Osteocyte (in vitro differentiated cells): ENCODE measurements around the gene CASP2. TPM values are rescaled to one million over a fixed set of nuclear protein-coding genes. Genes with fewer than 3 reads are reported as not detected.

ENCODE experiments used
- DNase-seq: peaks from one replicate; pipeline ENCODE4 v3.0.0; 2021; ENCODE audit warnings: mixed read lengths; ENCODE audit not compliant: unreplicated experiment; ENCODE audit errors: extremely low spot score
- H3K27ac Mint-ChIP-seq: one replicate; pipeline ENCODE4 v1.8.0; 2021; ENCODE audit warnings: mild to moderate bottlenecking, mixed read lengths; ENCODE audit not compliant: unreplicated experiment
- H3K27me3 Mint-ChIP-seq: one replicate; pipeline ENCODE4 v1.8.0; 2021; ENCODE audit warnings: mixed read lengths; ENCODE audit not compliant: unreplicated experiment
- H3K36me3 Mint-ChIP-seq: one replicate; pipeline ENCODE4 v1.8.0; 2021; ENCODE audit warnings: mixed read lengths; ENCODE audit not compliant: unreplicated experiment
- H3K4me1 Mint-ChIP-seq: one replicate; pipeline ENCODE4 v1.8.0; 2021; ENCODE audit warnings: mixed read lengths; ENCODE audit not compliant: unreplicated experiment
- H3K4me3 Mint-ChIP-seq: one replicate; pipeline ENCODE4 v1.8.0; 2021; ENCODE audit warnings: mild to moderate bottlenecking, moderate library complexity, mixed read lengths; ENCODE audit not compliant: unreplicated experiment
- H3K9me3 Mint-ChIP-seq: one replicate; pipeline ENCODE4 v1.8.0; 2021; ENCODE audit warnings: mixed read lengths; ENCODE audit not compliant: unreplicated experiment
- total RNA-seq: library from RNA; stranded (reverse); gene quantifications from 2 replicates; pipeline ENCODE4 v1.2.1, GENCODE V29; 2021
- TF ChIP-seq, protein P1 (sequence below): fragments of 200-600 bp; sonication (generic); IDR thresholded peaks from 2 replicates; pipeline ENCODE4 v1.5.0; 2021; ENCODE audit warnings: antibody characterized with exemption, mild to moderate bottlenecking, moderate library complexity

Gene CASP2
- total RNA-seq, 1 donor from 2014 or later, result 47.5 TPM

GRCh38 chr7:143325240-143325639, 37.1 kb downstream of the CASP2 start:
- no peak for DNase-seq
- Mint-ChIP-seq H3K36me3 (no peaks in the 10 kb centered on the region), H3K27ac (no peak overlapping the region), H3K27me3 (no peaks in the 10 kb centered on the region), H3K4me3 (no peak overlapping the region), H3K4me1 (peaks cover 25% of the 10 kb centered on the region), H3K9me3 (no peaks in the 10 kb centered on the region)
- TF ChIP-seq, protein P1, sequence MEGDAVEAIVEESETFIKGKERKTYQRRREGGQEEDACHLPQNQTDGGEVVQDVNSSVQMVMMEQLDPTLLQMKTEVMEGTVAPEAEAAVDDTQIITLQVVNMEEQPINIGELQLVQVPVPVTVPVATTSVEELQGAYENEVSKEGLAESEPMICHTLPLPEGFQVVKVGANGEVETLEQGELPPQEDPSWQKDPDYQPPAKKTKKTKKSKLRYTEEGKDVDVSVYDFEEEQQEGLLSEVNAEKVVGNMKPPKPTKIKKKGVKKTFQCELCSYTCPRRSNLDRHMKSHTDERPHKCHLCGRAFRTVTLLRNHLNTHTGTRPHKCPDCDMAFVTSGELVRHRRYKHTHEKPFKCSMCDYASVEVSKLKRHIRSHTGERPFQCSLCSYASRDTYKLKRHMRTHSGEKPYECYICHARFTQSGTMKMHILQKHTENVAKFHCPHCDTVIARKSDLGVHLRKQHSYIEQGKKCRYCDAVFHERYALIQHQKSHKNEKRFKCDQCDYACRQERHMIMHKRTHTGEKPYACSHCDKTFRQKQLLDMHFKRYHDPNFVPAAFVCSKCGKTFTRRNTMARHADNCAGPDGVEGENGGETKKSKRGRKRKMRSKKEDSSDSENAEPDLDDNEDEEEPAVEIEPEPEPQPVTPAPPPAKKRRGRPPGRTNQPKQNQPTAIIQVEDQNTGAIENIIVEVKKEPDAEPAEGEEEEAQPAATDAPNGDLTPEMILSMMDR, result no peak

GRCh38 chr7:143327903-143328302, 39.8 kb downstream of the CASP2 start:
- Mint-ChIP-seq H3K36me3 (no peaks in the 10 kb centered on the region), H3K4me1 (peaks cover 23% of the 10 kb centered on the region), H3K27ac (no peak overlapping the region), H3K27me3 (no peaks in the 10 kb centered on the region), H3K4me3 (no peak overlapping the region), H3K9me3 (no peaks in the 10 kb centered on the region)
- DNase-seq, result no peak
- TF ChIP-seq, protein P1, result no peak

- TF ChIP-seq, protein P1, result no peak
- Mint-ChIP-seq H3K36me3 (no peaks in the 10 kb centered on the region), H3K27me3 (peaks cover under 1% of the 10 kb centered on the region)
Measured at GRCh38 chr7:143329471-143330170, 41.5 kb downstream of the CASP2 start.

GRCh38 chr7:143331179-143331801, 43.1 kb downstream of the CASP2 start:
- no peaks in the 10 kb centered on the region for H3K9me3 Mint-ChIP-seq
- peaks cover 14% of the 10 kb centered on the region for H3K27me3 Mint-ChIP-seq
- H3K36me3 Mint-ChIP-seq, result no peaks in the 10 kb centered on the region
- H3K27ac Mint-ChIP-seq, result peak overlapping the region; percentile 65
- TF ChIP-seq, protein P1, result no peak
- H3K4me3 Mint-ChIP-seq, result no peak overlapping the region
- DNase-seq, result no peak
- peaks cover 10% of the 10 kb centered on the region for H3K4me1 Mint-ChIP-seq

More at GRCh38 chr7:143329471-143330170, 41.5 kb downstream of the CASP2 start:
- DNase-seq, result no peak
- Mint-ChIP-seq H3K27ac (no peak overlapping the region), H3K4me1 (peaks cover 13% of the 10 kb centered on the region), H3K4me3 (no peak overlapping the region), H3K9me3 (no peaks in the 10 kb centered on the region)

DNA sequence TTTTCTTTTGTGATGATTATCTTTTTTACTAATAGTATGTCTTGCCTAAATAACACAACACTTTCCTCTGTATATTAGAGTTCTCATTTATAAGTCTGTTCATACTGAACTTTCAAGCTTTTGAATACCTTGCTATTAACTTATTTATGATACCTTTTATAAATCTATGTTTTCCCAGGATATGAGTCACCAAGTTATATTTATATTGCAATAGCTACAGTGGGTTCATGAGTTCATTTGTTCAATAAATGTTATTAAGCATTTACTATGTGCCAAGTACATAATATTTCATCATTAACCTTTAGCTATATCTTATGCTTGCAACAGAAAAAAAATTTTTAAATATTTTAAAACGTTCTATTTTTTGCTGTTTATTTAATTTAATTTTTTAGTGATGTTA, 46.1 kb downstream of the CASP2 start:
- H3K27me3 Mint-ChIP-seq, result peaks cover 36% of the 10 kb centered on the region
- TF ChIP-seq, protein P1, result no peak
- no peaks in the 10 kb centered on the region for H3K36me3 Mint-ChIP-seq
- no peak for DNase-seq
- H3K4me1 Mint-ChIP-seq, result peaks cover 10% of the 10 kb centered on the region
- H3K27ac Mint-ChIP-seq, result no peak overlapping the region
- no peak overlapping the region for H3K4me3 Mint-ChIP-seq
- no peaks in the 10 kb centered on the region for H3K9me3 Mint-ChIP-seq
